NCI-H510A (cell line): Measurements from ENCODE around the gene CBL.

Source experiments
- DNase-seq: peaks from one replicate; lab custom pipeline; 2025; lab: John Stamatoyannopoulos, UW

CBL gene

DNA sequence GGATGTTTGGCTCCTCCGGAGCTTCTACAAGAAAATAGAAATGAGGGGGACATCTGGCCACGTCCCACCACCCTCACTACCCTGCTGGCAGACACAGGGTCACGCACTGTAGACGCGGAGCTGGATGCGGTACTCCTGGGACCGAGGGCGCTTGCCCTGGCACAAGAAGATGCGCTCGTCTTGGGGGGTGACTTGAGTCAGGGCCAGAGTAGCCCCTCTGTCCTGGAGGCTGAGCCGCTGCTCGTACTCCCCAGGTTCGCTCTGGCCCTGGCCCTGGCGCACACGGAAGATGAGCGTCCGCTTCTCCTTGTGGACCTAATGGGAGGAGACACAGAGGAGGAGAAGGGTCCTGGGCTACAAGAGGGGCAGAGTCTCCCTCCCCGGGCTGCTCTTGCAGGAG lies 108.6 kb downstream of the CBL start:
- DNase-seq, result no peak

DNA sequence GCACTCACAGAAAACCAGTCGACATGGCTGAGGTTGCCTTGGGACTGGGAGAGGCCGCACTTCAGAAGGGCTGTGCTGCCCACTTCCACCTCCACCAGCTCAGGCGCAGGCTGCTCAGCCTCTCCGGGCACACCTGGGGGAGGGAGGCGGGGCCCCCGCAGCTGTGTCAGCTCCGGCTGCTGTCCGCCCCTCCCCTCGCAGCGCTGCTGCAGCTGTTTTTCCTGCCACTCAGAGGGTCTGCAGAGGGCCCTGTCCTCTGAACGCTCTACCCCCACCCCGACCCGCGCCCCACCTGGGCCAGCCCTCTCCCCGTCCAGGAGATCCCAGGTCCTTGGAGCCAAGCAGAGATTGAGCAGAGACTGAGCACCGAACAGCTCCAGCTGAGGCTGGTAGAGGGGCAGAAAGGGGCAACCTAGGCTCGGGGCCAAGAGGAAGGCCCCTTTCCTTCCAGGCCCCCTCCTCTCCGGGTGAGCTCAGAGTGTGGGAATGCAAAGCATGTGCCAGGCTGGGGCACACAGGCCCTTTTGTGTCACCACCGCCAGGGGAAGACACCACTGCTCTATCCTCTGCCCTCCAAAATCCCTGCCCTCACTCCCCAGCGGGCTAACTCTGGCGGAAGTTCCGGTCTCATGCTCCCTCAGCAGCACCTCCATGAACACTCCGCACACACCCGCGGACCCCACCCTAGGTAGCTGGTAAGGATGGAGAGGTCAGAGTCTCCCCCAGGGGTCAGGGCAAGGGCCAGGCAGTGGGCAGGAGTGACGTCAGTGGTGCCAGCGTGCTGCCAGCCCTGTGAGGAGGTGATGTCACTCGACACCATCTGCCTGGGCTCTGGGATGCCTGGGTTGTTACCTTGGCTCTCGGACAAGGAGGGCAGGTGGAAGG lies 109.2 kb downstream of the CBL start:
- DNase-seq, result peak; percentile 72

DNA sequence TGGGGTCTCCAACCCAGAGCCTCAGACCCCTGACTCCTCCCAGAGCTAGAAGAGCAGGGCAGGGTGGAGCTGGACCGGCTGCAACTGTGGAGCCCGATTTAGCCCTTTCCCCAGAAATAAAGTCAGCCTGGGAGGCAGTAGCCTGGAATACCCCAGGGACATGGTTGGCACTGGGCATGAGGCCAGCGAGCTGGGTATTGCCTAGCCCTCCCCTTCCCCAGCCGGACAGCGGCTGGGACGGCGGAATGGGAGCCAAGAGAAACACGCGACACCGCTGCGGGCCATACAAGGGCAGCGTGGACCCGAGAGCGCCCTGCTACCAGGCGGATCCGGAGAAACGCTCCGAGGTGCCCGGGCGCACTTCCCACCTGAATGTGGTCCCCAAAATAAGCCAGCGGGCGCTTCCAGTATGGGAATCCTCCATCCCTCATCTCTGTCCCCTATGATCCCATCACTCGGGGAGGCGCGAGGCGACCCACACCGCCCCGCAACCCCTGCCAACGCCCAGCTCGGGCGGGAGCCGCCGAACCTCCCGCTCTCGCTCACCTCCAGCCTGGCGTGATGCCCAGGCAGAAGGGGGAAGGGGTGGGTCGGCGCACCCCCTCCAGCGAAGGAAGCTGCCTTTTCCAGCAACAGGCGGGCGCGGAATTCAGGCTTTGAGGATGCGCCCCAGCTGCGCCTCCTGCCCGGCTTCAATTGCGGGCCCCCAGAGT lies 110.0 kb downstream of the CBL start:
- DNase-seq, result peak; percentile 17

DNA sequence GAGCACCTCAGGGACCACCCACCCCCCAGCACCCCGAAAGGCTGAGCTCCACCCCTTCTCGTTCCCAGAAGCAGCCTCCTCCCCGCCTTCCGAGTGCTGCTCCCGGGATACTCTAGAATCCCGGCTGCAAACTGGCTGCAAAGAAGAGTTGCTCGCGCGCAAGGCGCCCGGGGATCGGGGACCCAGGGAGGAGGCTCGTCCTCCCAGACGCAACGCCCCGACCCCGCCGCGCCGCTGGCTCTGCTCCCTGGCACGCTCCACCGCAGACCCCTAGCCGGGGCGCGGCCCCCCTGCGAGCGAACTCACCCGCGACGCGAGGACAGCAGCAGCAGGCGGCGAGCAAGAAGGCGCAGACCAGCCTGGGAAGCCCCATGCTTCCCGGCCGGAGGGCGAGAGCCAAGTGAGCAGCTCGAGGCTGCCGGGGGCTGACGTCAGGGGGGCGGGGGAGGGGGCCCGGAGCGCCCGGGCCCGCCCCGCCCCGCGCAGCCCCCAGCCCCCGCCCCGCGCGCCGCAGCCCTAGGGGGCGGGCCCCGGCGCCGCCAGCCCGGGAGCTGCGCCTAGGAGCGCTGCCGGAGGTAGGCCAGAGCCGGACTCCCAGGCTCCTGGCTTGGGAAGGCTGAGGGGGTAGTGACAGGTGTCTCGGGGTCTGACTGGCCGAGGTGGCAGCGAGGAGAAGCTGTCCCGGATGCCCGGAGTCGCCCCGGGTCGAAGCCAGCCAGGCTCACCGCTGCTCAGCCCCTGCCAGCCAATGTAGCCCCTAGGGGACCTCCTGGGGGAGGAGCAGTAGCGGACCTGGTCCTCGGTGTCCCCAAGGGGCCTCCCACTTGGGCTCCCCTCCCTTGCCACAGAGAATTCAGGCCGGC lies 110.8 kb downstream of the CBL start, which contains the start of gene MCAM:
TSS of gene MCAM (minus strand) at position 402 of the 863 bp plus-strand sequence. CDS start at position 373, 29 bp downstream.
- peak; percentile 19 for DNase-seq

DNA sequence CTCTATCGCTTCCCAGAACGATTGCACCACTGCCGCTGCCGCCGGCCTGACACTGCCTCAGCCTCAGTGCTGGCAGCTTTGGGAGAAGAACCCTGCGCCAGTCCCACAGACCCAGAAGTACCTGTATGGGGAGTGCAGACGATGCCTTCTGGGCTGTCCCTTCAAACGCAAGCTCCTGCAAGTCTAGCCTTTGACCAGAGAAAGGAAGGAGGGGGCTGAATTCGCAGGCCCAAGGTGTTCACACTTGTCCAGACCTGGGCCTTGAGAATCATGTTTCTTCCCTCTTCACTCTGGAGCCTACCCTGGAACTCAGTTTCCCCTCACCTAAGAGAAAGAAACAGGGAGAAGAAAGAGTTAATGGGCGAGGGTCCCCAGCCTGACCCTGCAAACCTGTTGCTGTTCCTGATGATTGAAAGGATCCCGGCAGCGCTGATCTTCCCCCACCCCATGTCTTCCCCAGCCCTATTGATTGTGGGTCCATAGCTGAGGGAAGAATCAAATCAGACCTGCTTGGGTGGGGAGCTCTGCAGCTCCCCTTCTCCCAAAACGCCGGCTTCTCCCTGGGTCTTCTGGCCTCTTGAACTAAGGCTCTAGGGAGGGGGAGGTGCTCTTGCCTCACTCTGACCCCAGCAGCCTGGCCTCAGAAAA lies 111.6 kb downstream of the CBL start:
- no peak for DNase-seq

DNA sequence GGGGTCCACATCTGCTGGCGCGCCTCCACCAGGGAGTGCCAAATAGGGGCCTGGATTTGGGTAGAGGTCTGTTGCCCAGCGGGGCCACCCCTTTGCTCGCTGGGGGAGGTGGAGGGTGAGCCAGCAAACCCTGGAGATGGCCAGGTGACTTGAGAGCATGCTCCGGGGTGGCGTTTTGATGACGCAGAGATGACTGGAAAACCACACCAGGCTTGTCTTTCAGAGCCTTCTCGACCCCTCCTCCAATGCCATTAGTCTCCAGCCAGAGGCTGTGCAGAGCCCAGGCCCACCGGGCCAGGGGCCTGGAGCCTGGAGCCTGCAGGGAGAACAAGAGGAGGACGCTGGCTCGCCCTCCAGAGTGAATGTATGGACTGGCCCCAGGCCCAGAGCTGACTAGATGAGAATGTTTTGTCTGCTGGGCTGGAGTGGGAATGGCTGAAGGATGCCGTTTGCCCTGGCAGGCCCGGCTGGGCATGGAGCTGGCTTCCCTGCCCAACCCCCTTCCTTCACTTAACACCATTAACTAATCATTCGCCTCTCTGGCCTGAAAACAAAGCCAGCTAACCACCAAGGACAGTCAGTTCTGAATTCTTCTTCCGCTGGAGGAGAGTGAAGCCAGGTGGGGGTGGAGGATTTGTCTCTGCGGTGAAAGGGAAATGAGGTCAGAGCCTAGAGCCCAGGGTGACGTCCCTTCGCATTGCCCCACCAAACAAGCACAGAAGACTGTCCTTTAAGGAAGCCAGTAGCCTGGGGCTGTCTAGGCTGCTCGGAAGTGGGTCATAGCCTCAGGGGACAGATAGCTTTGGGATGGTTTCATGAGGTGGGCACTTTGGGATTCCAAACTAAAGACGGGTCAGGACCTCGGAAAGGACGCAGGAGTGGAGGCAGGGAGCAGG lies 112.3 kb downstream of the CBL start:
- DNase-seq, result no peak

DNA sequence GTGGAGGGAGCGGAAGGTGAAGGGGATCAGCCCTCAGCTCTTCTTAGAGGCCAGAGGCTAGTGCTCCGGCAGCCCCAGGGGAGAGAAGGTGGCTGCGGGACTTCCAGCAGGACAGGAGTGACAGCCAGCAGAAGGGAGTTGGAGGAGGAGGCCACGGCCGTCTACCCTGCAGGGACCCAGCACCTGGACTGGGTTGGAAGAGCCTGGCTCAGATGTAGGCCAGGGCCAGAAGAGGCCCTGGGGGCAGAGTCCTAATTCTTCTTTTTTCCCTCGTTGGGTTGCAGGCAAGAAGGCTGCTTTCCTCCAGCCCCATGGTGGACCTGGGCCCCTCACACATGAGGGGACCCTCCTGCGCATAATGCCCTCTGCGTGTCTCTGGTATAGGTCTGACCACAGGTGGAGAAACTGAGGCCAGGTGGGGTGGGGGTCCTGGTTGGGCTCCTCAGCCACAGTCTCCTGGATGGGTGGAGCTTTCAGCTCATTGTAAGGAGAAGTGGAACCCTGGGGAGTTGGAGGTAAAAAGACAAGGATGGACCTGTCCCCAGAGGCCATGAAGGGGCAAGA lies 113.1 kb downstream of the CBL start:
- DNase-seq, result no peak

DNA sequence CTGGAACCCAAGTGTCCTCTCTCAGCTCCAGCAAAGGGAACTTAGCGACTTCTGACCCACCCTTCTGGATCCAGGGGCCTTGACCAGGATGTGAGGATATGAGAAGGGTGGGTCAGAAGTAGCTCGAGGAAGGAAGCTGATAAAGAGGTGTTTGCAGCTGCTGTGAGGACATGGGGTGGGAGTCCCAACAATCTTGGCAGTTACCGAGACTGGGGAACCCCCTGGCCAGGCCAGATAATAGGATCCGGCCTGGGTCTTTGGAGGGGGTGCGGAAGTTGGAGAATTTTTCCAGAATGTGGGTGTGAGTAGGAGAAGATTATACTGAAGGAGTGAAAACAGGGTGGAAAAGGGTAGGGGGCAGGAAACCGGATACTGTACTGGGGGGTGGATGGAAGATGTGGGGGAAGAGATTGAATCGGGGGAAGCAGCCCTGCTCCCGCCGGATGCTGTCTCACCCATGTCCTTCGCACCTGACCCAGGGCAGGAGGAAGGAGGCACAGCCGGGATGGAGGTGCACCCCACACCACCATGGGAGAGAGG lies 113.6 kb downstream of the CBL start:
- no peak for DNase-seq

DNA sequence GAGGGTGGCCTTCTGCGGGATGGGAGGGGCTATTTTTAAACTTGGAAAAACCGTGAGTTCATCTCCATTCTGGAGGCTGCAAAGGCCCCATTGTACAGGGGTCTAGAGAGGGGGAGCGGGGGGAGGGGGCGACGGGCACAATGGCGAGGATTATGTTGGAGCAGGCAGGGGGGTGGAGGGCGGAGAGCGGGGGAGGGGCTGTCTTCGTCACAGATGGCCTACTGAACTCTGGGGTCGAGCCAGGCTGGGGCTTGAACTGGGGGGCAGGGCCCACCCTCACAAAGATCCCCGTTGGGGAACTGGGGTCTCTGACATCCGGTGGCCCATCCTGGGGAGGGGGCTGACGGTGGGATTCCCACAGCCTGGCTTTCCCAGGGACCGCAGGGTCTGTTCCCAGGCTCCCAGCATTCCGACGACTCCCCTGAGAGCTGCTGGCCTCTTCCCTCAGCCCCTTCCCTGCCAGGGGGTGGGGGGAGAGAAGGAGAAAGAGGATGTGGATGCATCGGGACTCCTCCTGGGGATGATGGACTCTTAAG lies 114.2 kb downstream of the CBL start:
- no peak for DNase-seq

DNA sequence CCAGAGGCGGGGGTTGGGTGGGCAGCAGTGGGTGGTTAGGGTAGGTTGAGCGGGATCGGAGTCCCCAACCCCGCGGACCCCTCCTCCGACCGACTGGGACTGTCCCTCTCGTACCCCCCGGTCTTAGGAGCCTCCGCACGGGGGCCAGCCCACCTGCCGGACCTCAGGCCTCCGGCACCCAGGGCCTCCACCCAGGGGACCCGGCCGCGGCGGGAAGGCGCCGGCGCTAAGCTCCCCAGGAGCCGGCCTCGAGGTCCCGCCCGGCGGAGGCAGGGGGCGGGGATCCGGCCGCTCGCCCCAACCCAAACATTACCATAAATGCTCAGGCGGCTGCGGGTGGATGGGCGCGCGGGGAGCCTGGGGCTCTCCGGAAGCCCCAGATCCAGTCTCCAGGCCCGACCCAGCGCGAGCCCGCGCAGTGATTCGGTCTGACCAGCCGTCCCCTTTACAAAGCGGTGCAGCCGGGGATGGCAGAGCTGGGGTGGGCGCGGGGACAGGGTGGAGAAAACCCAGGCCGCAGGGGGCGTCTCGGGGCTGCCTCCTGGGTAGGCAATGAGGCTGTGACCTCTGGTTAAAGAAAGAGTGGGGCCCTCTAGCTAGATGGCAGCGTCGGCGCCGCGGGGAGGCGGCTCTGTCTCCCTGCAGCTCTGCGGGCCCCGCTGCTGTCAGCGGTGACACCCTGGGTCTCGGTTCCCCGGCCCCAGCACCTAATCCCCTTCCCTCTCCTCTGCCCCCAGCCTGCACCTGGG lies 114.8 kb downstream of the CBL start:
- DNase-seq, result no peak

DNA sequence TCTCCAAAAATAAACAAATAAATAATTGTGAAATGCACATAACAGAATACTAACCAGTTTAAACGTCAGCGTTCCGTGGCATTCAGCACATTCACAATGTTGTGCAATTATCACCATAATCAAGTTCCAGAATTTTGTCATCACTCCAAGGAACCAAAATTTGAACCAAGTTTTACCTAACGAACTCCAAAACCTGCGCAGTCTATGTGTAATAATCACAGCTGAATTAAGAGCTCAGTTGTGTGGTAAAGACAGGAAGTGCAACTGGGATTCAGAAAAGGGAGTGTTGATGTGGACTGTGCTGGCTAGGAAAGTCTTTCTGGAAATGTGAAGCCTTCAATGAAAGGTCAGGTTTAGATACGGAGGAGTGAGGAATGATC lies 116.2 kb downstream of the CBL start:
- DNase-seq, result no peak

DNA sequence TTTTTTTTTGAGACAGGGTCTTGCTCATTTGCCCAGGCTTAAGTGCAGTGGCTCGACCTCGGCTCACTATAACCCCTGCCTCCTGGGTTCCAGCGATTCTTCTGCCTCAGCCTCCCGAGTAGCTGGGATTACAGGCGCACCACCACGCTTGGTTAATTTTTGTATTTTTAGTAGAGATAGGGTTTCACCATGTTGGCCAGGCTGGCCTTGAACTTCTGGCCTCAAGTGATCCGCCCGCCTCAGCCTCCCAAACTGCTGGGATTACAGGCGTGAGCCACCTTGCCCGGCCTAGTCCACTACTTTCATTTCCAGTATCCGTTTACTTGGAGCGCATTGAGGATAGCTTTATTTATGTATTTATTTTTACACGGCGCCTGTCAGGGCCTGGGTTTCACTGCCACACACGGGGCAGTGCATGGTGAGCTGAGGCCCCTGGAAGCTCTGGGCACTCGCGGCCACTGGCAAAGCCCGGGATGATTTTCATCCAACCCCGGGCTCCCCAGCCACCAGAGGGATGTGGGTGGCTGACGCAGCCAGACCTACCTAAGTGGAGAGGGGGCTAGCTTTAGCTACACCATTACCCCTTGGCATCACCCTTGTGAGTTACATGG lies 116.9 kb downstream of the CBL start:
- no peak for DNase-seq

DNA sequence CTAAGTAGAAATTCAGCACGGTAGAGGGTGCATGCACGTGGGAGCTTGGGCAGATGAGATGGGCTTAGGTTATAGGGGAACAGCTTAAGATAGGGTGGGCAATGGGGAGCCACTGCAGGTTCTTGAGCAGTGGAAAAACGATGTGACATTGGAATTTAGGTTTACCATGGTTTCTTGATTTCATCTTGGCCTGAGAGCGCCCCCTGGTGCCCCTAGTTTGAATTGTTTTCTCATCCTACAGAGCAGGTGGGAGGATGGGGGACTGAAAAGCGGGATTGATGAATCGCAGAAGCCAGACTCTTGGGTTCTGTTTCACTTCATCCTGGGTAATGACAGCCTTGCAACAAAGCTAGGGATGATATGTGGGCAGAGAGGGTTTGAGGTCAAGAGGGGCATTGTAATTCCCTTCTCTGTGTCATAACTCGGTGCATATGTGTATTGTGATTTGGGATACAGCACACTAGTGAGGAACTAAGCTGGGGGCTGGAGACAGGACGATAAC lies 117.4 kb downstream of the CBL start:
- peak; percentile 17 for DNase-seq

DNA sequence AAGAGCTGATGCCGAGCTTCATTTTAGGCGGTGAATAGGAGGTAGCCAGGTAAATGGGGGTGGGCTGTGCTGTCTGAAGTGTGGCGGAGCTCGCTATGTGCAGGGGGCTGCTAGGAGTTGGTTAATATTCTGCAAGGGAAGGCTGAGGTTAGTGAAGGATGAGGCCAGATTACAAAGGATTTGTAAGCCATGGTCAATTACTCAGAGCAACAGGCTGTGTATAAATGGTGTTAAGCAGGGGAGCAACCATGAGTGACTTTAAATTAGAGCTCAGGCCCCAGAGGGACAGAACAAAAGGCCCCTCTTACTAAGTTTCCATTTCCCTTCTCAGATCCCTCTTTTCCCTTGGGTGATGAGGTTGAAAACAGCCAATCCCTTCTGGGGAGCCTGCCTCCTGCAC lies 118.0 kb downstream of the CBL start:
- DNase-seq, result no peak

DNA sequence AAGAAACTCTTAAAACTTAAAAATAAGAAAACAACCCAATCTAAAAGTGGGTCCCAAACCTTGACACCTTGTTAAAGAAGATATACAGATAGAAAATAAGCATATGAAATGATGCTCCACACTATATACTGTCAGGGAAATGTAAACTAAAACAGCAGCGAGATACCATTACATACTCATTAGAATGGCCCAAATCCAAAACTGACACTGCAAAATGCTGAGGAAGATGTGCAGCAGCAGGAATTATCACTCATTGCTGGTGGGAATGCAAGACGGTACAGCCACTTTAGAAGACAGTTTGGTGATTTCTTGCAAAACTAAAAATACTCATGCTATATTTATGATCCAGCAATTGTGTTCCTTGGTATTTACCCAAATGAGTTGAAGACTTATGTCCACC lies 123.2 kb downstream of the CBL start:
- no peak for DNase-seq

DNA sequence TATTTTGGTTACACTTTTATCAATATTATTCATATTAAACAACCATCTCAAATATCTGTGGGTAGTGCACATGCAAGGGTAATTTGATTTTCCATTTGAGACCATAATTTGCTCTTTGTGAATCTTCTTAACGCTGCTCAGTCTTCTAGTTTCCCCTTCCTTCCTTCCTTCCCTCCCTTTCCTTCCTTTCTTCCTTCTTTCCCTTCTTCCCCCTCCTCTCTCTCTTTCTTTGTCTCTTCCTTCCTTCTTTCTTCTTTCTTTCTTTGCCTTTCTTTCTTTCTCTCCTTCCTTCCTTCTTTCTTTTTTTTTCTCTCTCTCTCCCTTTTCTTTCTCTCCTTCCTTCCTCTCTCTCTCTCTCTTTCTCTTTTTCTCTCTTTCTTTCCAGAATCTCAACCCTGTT lies 124.1 kb downstream of the CBL start:
- DNase-seq, result no peak

DNA sequence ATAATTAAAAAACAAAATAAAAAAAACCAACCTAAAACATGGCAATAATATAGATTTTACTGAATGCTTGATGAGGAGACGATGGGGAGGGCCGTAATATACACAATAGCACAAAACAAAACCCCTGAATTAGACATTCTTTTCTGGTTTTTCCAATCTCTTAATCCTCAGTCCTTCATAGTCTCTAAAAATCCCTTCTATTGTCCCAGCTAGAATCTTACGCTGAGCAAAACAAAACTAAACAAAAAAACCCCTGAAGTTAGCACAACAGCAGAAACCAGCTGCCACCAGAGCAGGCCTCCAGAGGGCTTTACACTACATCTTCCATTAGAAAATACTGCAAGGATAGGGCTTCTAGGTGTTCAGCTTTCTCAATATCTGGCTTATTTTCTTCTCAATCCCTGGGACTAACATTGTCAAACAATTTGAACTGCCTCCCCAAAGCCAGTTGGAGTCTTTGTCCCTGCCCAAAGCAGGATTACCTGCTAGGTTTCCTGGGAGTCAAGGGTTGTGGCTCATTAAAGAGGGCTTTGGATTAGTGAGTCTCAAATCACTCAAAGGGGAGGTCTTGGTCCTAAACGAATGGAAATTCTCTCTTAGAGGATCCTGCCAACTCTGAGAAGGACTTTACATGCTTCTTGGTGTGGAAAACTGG lies 126.1 kb downstream of the CBL start:
- no peak for DNase-seq
